ENCODE data around the gene SLC8A2. TPM values are rescaled to one million over a fixed set of nuclear protein-coding genes. Genes with fewer than 3 reads are reported as not detected.

The SLC8A2 gene
- total and polyA plus RNA-seq, 11 donors = 0.08 to 0.67 (median 0.29) TPM; not detected in 4

- DNase-seq = peak in 1 of 5 donors; percentile 7
- WGBS, 4 donors = 63 to 76% (median 73%) methylated on average over 6 to 7 of the region's 7 CpGs
- peaks cover 0 to 15% (median 8%) of the 10 kb centered on the region in 12 donors for H3K4me1 ChIP-seq
- no peaks in the 10 kb centered on the region for H3K9me3 ChIP-seq
- no peaks in the 10 kb centered on the region for H3K36me3 ChIP-seq
- ATAC-seq = no peak
- TF ChIP-seq POLR2A (IDR thresholded peaks at IDR 0.05) (no peak), CTCF (IDR thresholded peaks at IDR 0.05) (no peak)
- H3K27ac ChIP-seq = no peak overlapping the region
- H3K27me3 ChIP-seq = peaks cover 13 to 89% (median 51%) of the 10 kb centered on the region in 9 donors
- H3K4me3 ChIP-seq = no peak overlapping the region
- intact Hi-C loops (cut with DNase I) = loop anchor here in 1 of 10 donors (10.0 kb wide), 1 partner anchor 171 kb away; the partner anchor contains the start of gene BICRA
Observed at GRCh38 chr19:47434088-47434487, 37.6 kb downstream of the SLC8A2 start.

GRCh38 chr19:47433121-47433520 lies 38.6 kb downstream of the SLC8A2 start:
- DNase-seq (no peak), ATAC-seq (no peak)
- 22 to 25% (median 23%) methylated on average over 1 of the region's 1 CpG for WGBS, 4 donors
- H3K9me3 ChIP-seq = no peaks in the 10 kb centered on the region
- H3K36me3 ChIP-seq = no peaks in the 10 kb centered on the region
- peaks cover 9 to 92% (median 51%) of the 10 kb centered on the region in 9 donors for H3K27me3 ChIP-seq
- H3K27ac ChIP-seq = no peak overlapping the region
- H3K4me1 ChIP-seq = peaks cover 0 to 24% (median 14%) of the 10 kb centered on the region in 12 donors
- no peak overlapping the region for H3K4me3 ChIP-seq
- intact Hi-C loops (cut with DNase I) = loop anchor here in 1 of 10 donors (10.0 kb wide), 1 partner anchor 172 kb away; the partner anchor contains the start of gene BICRA
- TF ChIP-seq POLR2A (IDR thresholded peaks at IDR 0.05) (no peak), CTCF (IDR thresholded peaks at IDR 0.05) (no peak)

GRCh38 chr19:47432499-47432898 lies 39.2 kb downstream of the SLC8A2 start:
- intact Hi-C loops (cut with DNase I) = loop anchor here in 1 of 10 donors (10.0 kb wide), 1 partner anchor 172 kb away; the partner anchor contains the start of gene BICRA

GRCh38 chr19:47432091-47432490 lies 39.6 kb downstream of the SLC8A2 start:
- Histone ChIP-seq H3K27me3 (peaks cover 9 to 82% (median 51%) of the 10 kb centered on the region in 9 donors), H3K4me1 (peaks cover 0 to 31% (median 15%) of the 10 kb centered on the region in 12 donors), H3K4me3 (no peak overlapping the region), H3K9me3 (no peaks in the 10 kb centered on the region), H3K36me3 (no peaks in the 10 kb centered on the region), H3K27ac (no peak overlapping the region)
- DNase-seq (peak in 1 of 5 donors; percentile 62), ATAC-seq (no peak)
- WGBS, 4 donors = 65 to 76% (median 68%) methylated on average over 18 of the region's 18 CpGs
- TF ChIP-seq POLR2A (IDR thresholded peaks at IDR 0.05) (no peak), CTCF (IDR thresholded peaks at IDR 0.05) (no peak)
- intact Hi-C loops (cut with DNase I) = loop anchor here in 1 of 10 donors (10.0 kb wide), 1 partner anchor 173 kb away; the partner anchor contains the start of gene BICRA

More at GRCh38 chr19:47432499-47432898, 39.2 kb downstream of the SLC8A2 start:
- H3K4me1 ChIP-seq = peaks cover 0 to 29% (median 15%) of the 10 kb centered on the region in 12 donors
- TF ChIP-seq CTCF (IDR thresholded peaks at IDR 0.05) = no peak
- TF ChIP-seq POLR2A (IDR thresholded peaks at IDR 0.05) = no peak
- no peak for ATAC-seq
- H3K27ac ChIP-seq = no peak overlapping the region
- H3K27me3 ChIP-seq = peaks cover 9 to 86% (median 51%) of the 10 kb centered on the region in 9 donors
- no peaks in the 10 kb centered on the region for H3K36me3 ChIP-seq
- H3K9me3 ChIP-seq = no peaks in the 10 kb centered on the region
- no peak for DNase-seq
- H3K4me3 ChIP-seq = no peak overlapping the region
